ENCODE measurements around the gene ZNF474. TPM values are rescaled to one million over a fixed set of nuclear protein-coding genes. Genes with fewer than 3 reads are reported as not detected.

The ZNF474 gene
- total RNA-seq, 2 donors from 2014 or later = 0.31 TPM; not detected in 1

DNA sequence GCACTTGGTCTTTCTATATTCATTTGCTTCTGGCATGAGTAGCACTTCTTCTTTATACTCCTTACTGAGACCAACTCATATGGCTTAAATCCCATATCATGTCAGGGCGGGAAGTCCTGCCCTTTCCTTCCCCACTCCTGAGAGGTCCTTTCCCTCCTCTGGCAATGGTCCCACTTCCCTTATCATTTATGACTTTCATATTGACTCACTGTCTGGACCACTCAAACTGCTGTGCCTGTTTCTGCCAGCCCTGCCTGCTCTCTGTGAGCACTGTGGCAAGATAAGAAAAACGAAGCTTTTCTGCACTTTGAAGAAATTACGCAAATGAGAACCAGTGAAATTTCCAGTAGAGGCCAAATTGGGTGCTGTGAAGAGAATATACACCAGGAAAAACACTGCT, 58.1 kb downstream of the ZNF474 start:
- H3K9me3 Mint-ChIP-seq = no peaks in the 10 kb centered on the region
- Histone ChIP-seq H3K4me3 (ENCODE audit: low read length) (no peak overlapping the region), H3K9ac (ENCODE audit: extremely low read depth, low read length, poor library complexity, severe bottlenecking) (no peak overlapping the region), H3K36me3 (ENCODE audit: control insufficient read depth, insufficient read depth, low read length) (no peaks in the 10 kb centered on the region), H3K9me3 (ENCODE audit: control insufficient read depth, low read length) (no peaks in the 10 kb centered on the region), H3K27ac (ENCODE audit: low read depth, low read length) (no peak overlapping the region), H3K27me3 (ENCODE audit: control insufficient read depth, insufficient read depth, low read length, poor library complexity, severe bottlenecking) (no peaks in the 10 kb centered on the region), H3K4me1 (ENCODE audit: control insufficient read depth, insufficient read depth, low read length) (peaks cover 15% of the 10 kb centered on the region)
- no peaks in the 10 kb centered on the region for H3K36me3 Mint-ChIP-seq (ENCODE audit: low read depth)
- TF ChIP-seq, protein P1, sequence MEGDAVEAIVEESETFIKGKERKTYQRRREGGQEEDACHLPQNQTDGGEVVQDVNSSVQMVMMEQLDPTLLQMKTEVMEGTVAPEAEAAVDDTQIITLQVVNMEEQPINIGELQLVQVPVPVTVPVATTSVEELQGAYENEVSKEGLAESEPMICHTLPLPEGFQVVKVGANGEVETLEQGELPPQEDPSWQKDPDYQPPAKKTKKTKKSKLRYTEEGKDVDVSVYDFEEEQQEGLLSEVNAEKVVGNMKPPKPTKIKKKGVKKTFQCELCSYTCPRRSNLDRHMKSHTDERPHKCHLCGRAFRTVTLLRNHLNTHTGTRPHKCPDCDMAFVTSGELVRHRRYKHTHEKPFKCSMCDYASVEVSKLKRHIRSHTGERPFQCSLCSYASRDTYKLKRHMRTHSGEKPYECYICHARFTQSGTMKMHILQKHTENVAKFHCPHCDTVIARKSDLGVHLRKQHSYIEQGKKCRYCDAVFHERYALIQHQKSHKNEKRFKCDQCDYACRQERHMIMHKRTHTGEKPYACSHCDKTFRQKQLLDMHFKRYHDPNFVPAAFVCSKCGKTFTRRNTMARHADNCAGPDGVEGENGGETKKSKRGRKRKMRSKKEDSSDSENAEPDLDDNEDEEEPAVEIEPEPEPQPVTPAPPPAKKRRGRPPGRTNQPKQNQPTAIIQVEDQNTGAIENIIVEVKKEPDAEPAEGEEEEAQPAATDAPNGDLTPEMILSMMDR (conservative IDR thresholded peaks at IDR 0.05) = no peak
- no peak for DNase-seq
- WGBS, 2 experiments (ENCODE audit: insufficient coverage in 1 of 2, insufficient read length in 1 of 2) = 87 to 90% methylated on average over 3 of the region's 3 CpGs
- no peak overlapping the region for H3K4me3 Mint-ChIP-seq
- peaks cover 26% of the 10 kb centered on the region for H3K4me1 Mint-ChIP-seq
- H3K27me3 Mint-ChIP-seq (ENCODE audit: insufficient read depth) = no peaks in the 10 kb centered on the region
- H3K27ac Mint-ChIP-seq = no peak overlapping the region

DNA sequence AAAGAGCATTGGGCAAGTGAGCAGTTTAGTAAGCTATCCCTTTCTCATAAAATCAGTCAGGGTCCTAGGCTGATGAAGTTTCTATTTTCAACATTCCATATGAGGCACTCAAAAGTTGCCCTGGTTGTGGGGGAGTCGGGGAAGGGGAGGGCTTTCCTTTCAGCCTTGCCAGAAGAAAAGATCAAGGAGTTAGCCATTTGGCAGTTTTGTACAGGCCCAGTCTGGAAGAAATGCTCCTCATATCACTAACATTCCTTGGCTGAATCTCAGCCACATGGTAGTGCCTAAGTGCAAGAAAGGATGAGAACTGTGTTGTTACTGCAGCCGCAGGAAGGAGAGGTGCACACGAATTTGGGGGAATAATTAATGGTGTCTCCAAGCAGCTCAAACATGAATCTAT, 60.8 kb downstream of the ZNF474 start:
- Mint-ChIP-seq H3K4me3 (no peak overlapping the region), H3K9me3 (no peaks in the 10 kb centered on the region), H3K27ac (no peak overlapping the region), H3K4me1 (peaks cover 19% of the 10 kb centered on the region), H3K27me3 (ENCODE audit: insufficient read depth) (no peaks in the 10 kb centered on the region), H3K36me3 (ENCODE audit: low read depth) (no peaks in the 10 kb centered on the region)
- Histone ChIP-seq H3K27ac (ENCODE audit: low read depth, low read length) (no peak overlapping the region), H3K36me3 (ENCODE audit: control insufficient read depth, insufficient read depth, low read length) (no peaks in the 10 kb centered on the region), H3K4me1 (ENCODE audit: control insufficient read depth, insufficient read depth, low read length) (peaks cover 3% of the 10 kb centered on the region), H3K9ac (ENCODE audit: extremely low read depth, low read length, poor library complexity, severe bottlenecking) (no peak overlapping the region), H3K9me3 (ENCODE audit: control insufficient read depth, low read length) (no peaks in the 10 kb centered on the region), H3K27me3 (ENCODE audit: control insufficient read depth, insufficient read depth, low read length, poor library complexity, severe bottlenecking) (no peaks in the 10 kb centered on the region), H3K4me3 (ENCODE audit: low read length) (no peak overlapping the region)
- TF ChIP-seq, protein P1 (conservative IDR thresholded peaks at IDR 0.05) = no peak
- DNase-seq = no peak
- WGBS, 2 experiments (ENCODE audit: insufficient coverage in 1 of 2, insufficient read length in 1 of 2) = 86 to 94% methylated on average over 3 of the region's 3 CpGs

DNA sequence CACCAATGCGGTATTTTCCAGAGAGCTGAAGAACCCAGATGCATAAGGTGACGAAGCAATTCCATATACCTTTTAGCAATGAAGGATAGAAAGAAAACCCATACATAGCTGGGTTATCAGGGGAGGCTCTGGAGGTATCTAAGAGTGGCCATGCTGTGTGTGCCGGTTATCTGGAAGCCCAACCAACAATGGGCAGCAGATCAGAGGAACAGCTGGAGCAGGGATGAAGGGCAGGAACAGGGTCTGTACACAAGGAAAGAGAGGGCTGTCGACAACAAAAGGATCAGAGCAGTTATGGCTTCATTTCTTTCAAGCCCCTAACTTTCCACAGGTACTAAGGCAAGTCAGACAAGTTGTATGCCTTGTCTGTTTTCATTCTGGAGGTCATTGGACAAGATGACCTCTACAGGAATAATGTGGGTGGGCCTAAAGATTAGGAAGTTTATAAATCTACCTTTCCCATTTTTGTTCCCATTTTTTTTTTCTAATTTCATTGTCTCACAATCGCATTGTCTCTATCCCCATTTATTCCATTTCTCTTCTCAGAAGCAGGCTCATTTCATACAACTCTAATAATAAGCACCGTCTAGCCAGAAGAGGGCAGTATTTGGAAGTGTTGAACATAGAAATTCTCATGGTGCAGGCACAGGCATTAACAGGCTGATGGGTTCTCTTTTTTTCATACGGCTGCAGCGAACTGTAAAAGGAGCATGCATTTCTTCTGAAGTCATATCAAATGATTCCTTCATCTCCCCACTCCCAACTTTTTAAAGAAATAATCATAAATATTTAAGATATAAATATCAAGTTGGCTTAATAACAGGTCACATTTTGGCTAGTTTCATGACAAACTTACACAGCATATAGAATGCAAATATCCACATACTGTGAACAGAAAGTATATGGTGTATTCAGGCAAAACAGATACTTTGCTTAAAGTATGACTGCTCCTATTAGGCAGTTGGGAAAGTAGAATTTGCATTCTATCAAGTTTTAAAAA, 63.5 kb downstream of the ZNF474 start:
- Mint-ChIP-seq H3K27me3 (ENCODE audit: insufficient read depth) (no peaks in the 10 kb centered on the region), H3K4me1 (peaks cover 19% of the 10 kb centered on the region), H3K4me3 (no peak overlapping the region), H3K9me3 (no peaks in the 10 kb centered on the region), H3K27ac (no peak overlapping the region), H3K36me3 (ENCODE audit: low read depth) (no peaks in the 10 kb centered on the region)
- Histone ChIP-seq H3K27ac (ENCODE audit: low read depth, low read length) (no peak overlapping the region), H3K27me3 (ENCODE audit: control insufficient read depth, insufficient read depth, low read length, poor library complexity, severe bottlenecking) (no peaks in the 10 kb centered on the region), H3K9me3 (ENCODE audit: control insufficient read depth, low read length) (no peaks in the 10 kb centered on the region), H3K4me3 (ENCODE audit: low read length) (no peak overlapping the region), H3K4me1 (ENCODE audit: control insufficient read depth, insufficient read depth, low read length) (peaks cover 3% of the 10 kb centered on the region), H3K36me3 (ENCODE audit: control insufficient read depth, insufficient read depth, low read length) (no peaks in the 10 kb centered on the region), H3K9ac (ENCODE audit: extremely low read depth, low read length, poor library complexity, severe bottlenecking) (no peak overlapping the region)
- DNase-seq = peak; percentile 60
- WGBS, 2 experiments (ENCODE audit: insufficient coverage in 1 of 2, insufficient read length in 1 of 2) = 58 to 62% methylated on average over 3 to 8 of the region's 8 CpGs
- TF ChIP-seq, protein P1 (conservative IDR thresholded peaks at IDR 0.05) = peak; percentile 87

Data from endodermal cell (in vitro differentiated cells).